COLO829 (cell line): ENCODE data around the gene STK32C.
A peak's percentile ranks its signal among the peaks of the same experiment; 100 is the strongest.

ENCODE experiments used
- DNase-seq: peaks from one replicate; pipeline ENCODE4 v3.0.0; 2012; ENCODE audit warnings: low spot score

STK32C gene

GRCh38 chr10:132198068-132198370 is 109.7 kb downstream of the STK32C start:
- no peak for DNase-seq

- DNase-seq = no peak
Measured at GRCh38 chr10:132197271-132198067, 110.3 kb downstream of the STK32C start.

GRCh38 chr10:132196178-132197113 is 111.3 kb downstream of the STK32C start:
- no peak for DNase-seq

GRCh38 chr10:132195366-132196075 is 112.2 kb downstream of the STK32C start:
- no peak for DNase-seq

GRCh38 chr10:132194726-132195125 is 113.0 kb downstream of the STK32C start:
- DNase-seq = no peak

- no peak for DNase-seq
Measured at GRCh38 chr10:132193907-132194552, 113.7 kb downstream of the STK32C start.

- no peak for DNase-seq
Measured at GRCh38 chr10:132192991-132193665, 114.6 kb downstream of the STK32C start.

GRCh38 chr10:132192076-132192975 is 115.4 kb downstream of the STK32C start:
- DNase-seq = no peak

- no peak for DNase-seq
Measured at GRCh38 chr10:132189810-132190422, 117.8 kb downstream of the STK32C start.

- DNase-seq = no peak
Measured at GRCh38 chr10:132189016-132189415, 118.7 kb downstream of the STK32C start.

GRCh38 chr10:132188331-132188730 is 119.4 kb downstream of the STK32C start:
- DNase-seq = no peak

GRCh38 chr10:132187430-132188138 is 120.2 kb downstream of the STK32C start:
- DNase-seq = no peak

GRCh38 chr10:132186488-132187429 is 121.0 kb downstream of the STK32C start, which contains the start of gene DPYSL4:
DPYSL4 (plus strand) TSS chr10:132186948; CDS start chr10:132187064, 116 bp downstream.
- peak; percentile 27 for DNase-seq

- DNase-seq = no peak
Measured at GRCh38 chr10:132185601-132186487, 121.9 kb downstream of the STK32C start.

GRCh38 chr10:132184816-132185593 is 122.7 kb downstream of the STK32C start:
- DNase-seq = no peak

GRCh38 chr10:132183046-132183445 is 124.7 kb downstream of the STK32C start:
- no peak for DNase-seq
